K562 (cell line): ENCODE measurements around the gene PSME4.

Experiments
- CEBPB ChIP-seq: fragments of 450-650 bp; IDR thresholded peaks from 2 replicates; pipeline ENCODE4 v1.6.1; 2016; ENCODE audit warnings: missing genetic modification characterization, missing compliant biosample characterization
- STAG1 ChIP-seq: sonication (generic); formaldehyde crosslinking; IDR thresholded peaks from 2 replicates; pipeline ENCODE4 v1.5.0; 2020; ENCODE audit warnings: missing genetic modification reagents, borderline replicate concordance
- TBL1XR1 ChIP-seq, 2 experiments: IDR thresholded peaks; 2 replicates each; pipeline ENCODE4 v1.6.1; 2012; ENCODE audit warnings: improper control_type of control experiment in 2 of 2, low read length in 2 of 2, mild to moderate bottlenecking in 1 of 2
- TF ChIP-seq, protein P1 (sequence below): fragments of 250-450 bp; sonication (Bioruptor Pico); IDR thresholded peaks from 2 replicates; pipeline ENCODE4 v1.5.0; 2021; ENCODE audit warnings: mild to moderate bottlenecking, borderline replicate concordance

DNA sequence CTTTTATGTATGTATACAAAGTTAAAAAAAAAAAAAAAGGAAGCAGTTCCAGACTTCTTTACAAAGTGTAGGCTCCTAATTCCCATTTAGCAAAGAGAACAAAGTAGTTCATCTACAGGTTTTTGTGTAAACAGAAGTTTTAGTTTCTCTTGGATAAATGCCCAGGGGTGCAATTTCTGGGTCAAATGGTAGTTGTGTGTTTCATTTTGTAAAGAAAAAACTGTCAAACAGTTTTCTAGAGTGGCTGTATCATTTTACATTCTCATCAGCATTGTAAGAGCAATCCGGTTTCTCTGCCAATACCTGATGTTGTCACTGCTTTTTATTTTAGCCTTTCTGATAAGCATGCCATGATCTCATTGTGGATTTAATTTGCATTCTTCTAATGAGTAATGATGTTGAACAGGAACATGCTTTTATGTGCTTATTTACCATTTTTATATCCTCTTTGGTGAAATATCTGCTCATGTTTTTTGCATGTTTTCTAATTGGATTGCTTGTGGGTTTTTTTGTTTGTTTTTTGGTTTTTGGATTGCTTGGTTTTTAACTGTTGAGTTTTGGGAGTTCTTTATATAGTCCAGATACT, 16.6 kb upstream of the PSME4 start:
- TF ChIP-seq TBL1XR1 (IDR thresholded peaks at IDR 0.05; ENCODE audit: low read length in 2 of 2) (no peak), STAG1 (no peak), CEBPB (tag) (no peak)
- TF ChIP-seq, protein P1, sequence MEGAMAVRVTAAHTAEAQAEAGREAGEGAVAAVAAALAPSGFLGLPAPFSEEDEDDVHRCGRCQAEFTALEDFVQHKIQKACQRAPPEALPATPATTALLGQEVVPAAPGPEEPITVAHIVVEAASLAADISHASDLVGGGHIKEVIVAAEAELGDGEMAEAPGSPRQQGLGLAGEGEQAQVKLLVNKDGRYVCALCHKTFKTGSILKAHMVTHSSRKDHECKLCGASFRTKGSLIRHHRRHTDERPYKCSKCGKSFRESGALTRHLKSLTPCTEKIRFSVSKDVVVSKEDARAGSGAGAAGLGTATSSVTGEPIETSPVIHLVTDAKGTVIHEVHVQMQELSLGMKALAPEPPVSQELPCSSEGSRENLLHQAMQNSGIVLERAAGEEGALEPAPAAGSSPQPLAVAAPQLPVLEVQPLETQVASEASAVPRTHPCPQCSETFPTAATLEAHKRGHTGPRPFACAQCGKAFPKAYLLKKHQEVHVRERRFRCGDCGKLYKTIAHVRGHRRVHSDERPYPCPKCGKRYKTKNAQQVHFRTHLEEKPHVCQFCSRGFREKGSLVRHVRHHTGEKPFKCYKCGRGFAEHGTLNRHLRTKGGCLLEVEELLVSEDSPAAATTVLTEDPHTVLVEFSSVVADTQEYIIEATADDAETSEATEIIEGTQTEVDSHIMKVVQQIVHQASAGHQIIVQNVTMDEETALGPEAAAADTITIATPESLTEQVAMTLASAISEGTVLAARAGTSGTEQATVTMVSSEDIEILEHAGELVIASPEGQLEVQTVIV (CRISPR knock-in tag): no peak
